Motor neuron (in vitro differentiated cells): ENCODE measurements around the gene FCRLB. TPM values are rescaled to one million over a fixed set of nuclear protein-coding genes. Genes with fewer than 3 reads are reported as not detected.
A peak's percentile ranks its signal among the peaks of the same experiment; 100 is the strongest.

Experiments
- ATAC-seq, 8 experiments: fragments of 200-7000 bp; cut with Tn5 transposase; replicated peaks in 6 of 8; 2 replicates each; pipeline ENCODE4 v1.8.0; 2021; ENCODE audit warnings: mild to moderate bottlenecking in 8 of 8, moderate library complexity in 8 of 8
- H3K27ac ChIP-seq, 2 donors: fragments of 250-450 bp; sonication (Bioruptor Pico); 2 replicates each; pipeline ENCODE4 v1.9.0; 2021; ENCODE audit warnings: antibody characterized with exemption in 2 of 2, mild to moderate bottlenecking in 2 of 2, moderate library complexity in 1 of 2
- H3K4me1 ChIP-seq, 2 donors: fragments of 250-450 bp; sonication (Bioruptor Pico); replicated peaks in 1 of 2; 2 replicates each; pipeline ENCODE4 v1.6.1; 2021; ENCODE audit warnings: antibody characterized with exemption in 2 of 2, mild to moderate bottlenecking in 2 of 2, moderate library complexity in 1 of 2
- H3K4me3 ChIP-seq, 5 donors: fragments of 250-450 bp; sonication (Bioruptor Pico); 2 replicates each; pipeline ENCODE4 v1.9.0; 2021; ENCODE audit warnings: antibody characterized with exemption in 5 of 5, mild to moderate bottlenecking in 5 of 5, moderate library complexity in 4 of 5
- WGBS, 10 experiments: fragments of 450-650 bp; shearing (Covaris generic); methylation state at CpG; one replicate each; pipeline ENCODE4 v1.0.0; 2022; 5-methylcytosine and 5-hydroxymethylcytosine counted together
- in situ Hi-C, 9 experiments: fragments of 400-800 bp; cut with MboI; loops; one replicate each; pipeline ENCODE4 v1.15.0; 2021; ENCODE audit warnings: low sequenced_read_pairs in 9 of 9, low pct_unique_long_range_greater_than_20kb in 2 of 9; ENCODE audit not compliant: unreplicated experiment in 9 of 9
- total RNA-seq, 8 experiments: library from RNA; unstranded; fragments of 300-600 nt; gene quantifications; 2 replicates each; pipeline versions ENCODE4 v1.2.3 to v1.2.4, GENCODE V29; 2022

Gene FCRLB
- total RNA-seq, 8 experiments from 2014 or later: 0.59 to 7.0 (median 1.4) TPM

DNA sequence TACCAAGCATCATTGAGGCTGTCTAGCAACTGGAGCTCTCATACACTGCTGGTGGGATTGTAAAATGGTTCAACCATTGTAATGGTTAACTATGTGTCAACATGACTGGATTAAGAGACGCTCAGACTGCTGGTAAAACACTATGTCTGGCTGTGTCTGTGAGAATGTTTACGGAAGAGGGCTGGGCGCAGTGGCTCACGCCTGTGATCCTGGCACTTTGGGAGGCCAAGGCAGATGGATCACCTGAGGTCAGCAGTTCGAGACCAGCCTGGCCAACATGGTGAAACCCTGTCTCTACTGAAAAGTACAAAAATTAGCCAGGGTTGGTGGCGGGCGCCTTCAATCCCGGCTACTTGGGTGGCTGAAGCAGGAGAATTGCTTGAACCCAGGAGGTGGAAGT lies 19.1 kb upstream of the FCRLB start:
- peak in 2 of 8 experiments; percentile 19 to 40 for ATAC-seq
- Histone ChIP-seq H3K4me3 (no peak overlapping the region), H3K27ac (no peak overlapping the region), H3K4me1 (no peaks in the 10 kb centered on the region)
- in situ Hi-C loops: no loop called here
- WGBS, 10 experiments: 0 to 78% (median 60%) methylated on average over 1 to 8 of the region's 8 CpGs; no CpG with 5 or more reads in 2 of the 10 experiments

GRCh38 chr1:161705537-161705936 lies 15.8 kb upstream of the FCRLB start:
- in situ Hi-C loops: no loop called here
- no peak overlapping the region for H3K4me3 ChIP-seq
- 8 to 86% (median 66%) methylated on average over 1 to 4 of the region's 4 CpGs; no CpG with 5 or more reads in 4 of the 10 experiments for WGBS, 10 experiments
- no peak for ATAC-seq
- no peak overlapping the region for H3K27ac ChIP-seq
- peaks cover 0 to 7% of the 10 kb centered on the region in 2 donors for H3K4me1 ChIP-seq

- no peak overlapping the region for H3K4me3 ChIP-seq
- in situ Hi-C loops: no loop called here
- ATAC-seq: peak in 2 of 8 experiments; percentile 56 to 61
- 0 to 67% (median 17%) methylated on average over 1 to 3 of the region's 3 CpGs; no CpG with 5 or more reads in 5 of the 10 experiments for WGBS, 10 experiments
- H3K4me1 ChIP-seq: peaks cover 0 to 10% of the 10 kb centered on the region in 2 donors
- H3K27ac ChIP-seq: no peak overlapping the region
Observed at GRCh38 chr1:161706113-161706481, 15.2 kb upstream of the FCRLB start.

GRCh38 chr1:161706482-161707347 lies 14.6 kb upstream of the FCRLB start, which contains the start of gene FCRLA:
Gene FCRLA, plus strand, starts transcription at chr1:161707229. Its CDS starts 36 bp downstream, at chr1:161707265.
- WGBS, 10 experiments: 0 to 72% (median 46%) methylated on average over 1 to 4 of the region's 4 CpGs; no CpG with 5 or more reads in 2 of the 10 experiments
- in situ Hi-C loops: no loop called here
- Histone ChIP-seq H3K4me3 (no peak within 1 kb of the TSS), H3K4me1 (peaks cover 0 to 10% of the 10 kb centered on the region in 2 donors), H3K27ac (no peak within 1 kb of the TSS)
- ATAC-seq: peak; percentile 59 to 99 (median 93)

DNA sequence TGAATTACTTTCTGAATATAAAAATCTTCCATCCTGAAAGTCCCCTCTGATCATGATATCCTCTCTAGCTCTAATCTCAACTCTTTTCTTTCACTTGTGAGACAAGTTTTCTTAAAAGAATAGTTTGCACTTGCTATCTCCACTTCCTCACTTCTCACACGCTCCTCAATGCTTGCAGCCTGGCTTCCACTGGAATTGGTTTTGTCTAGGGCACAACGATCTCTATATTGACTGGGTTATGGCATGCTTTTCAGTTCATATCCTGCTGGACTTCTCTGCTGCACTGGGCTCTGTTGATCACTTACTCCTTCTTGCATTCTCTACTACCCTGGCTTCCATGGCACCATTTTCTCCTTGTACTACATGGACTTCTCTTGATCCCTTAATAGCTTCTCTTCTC lies 13.8 kb upstream of the FCRLB start:
- in situ Hi-C loops: no loop called here
- no peak overlapping the region for H3K4me3 ChIP-seq
- ATAC-seq: no peak
- WGBS, 10 experiments: 40 to 100% (median 79%) methylated on average over 1 to 2 of the region's 2 CpGs; no CpG with 5 or more reads in 1 of the 10 experiments
- H3K4me1 ChIP-seq: peaks cover 0 to 10% of the 10 kb centered on the region in 2 donors
- H3K27ac ChIP-seq: no peak overlapping the region

- H3K27ac ChIP-seq: no peak overlapping the region
- H3K4me1 ChIP-seq: peaks cover 0 to 10% of the 10 kb centered on the region in 2 donors
- no peak overlapping the region for H3K4me3 ChIP-seq
- in situ Hi-C loops: no loop called here
- no peak for ATAC-seq
- WGBS, 10 experiments: 38 to 82% (median 55%) methylated on average over 3 to 4 of the region's 4 CpGs
Observed at GRCh38 chr1:161709373-161709772, 12.0 kb upstream of the FCRLB start.

DNA sequence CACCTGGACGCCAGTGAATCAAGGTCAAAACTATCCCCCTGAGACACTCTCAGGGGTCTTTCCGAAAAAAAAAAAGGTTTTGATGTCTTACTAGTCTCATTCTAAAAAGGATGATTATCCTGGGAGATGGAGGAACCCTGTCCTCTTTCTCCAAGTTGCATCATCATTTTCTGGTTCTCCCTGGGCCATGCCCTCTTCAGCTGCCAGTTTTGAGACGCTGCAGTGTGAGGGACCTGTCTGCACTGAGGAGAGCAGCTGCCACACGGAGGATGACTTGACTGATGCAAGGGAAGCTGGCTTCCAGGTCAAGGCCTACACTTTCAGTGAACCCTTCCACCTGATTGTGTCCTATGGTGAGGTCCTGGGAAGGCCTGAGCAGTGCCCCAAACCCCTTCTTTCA lies 10.8 kb upstream of the FCRLB start:
- Histone ChIP-seq H3K4me1 (peaks cover 0 to 10% of the 10 kb centered on the region in 2 donors), H3K27ac (no peak overlapping the region), H3K4me3 (no peak overlapping the region)
- peak in 3 of 8 experiments; percentile 24 to 63 (median 58) for ATAC-seq
- in situ Hi-C loops: no loop called here
- 0 to 80% (median 65%) methylated on average over 1 to 3 of the region's 4 CpGs; no CpG with 5 or more reads in 4 of the 10 experiments for WGBS, 10 experiments

GRCh38 chr1:161718559-161719324 lies 2.6 kb upstream of the FCRLB start:
- in situ Hi-C loops: no loop called here
- ATAC-seq: no peak
- Histone ChIP-seq H3K4me3 (no peak overlapping the region), H3K27ac (no peak overlapping the region), H3K4me1 (no peaks in the 10 kb centered on the region)
- WGBS, 10 experiments: 62 to 87% (median 77%) methylated on average over 4 to 8 of the region's 8 CpGs

DNA sequence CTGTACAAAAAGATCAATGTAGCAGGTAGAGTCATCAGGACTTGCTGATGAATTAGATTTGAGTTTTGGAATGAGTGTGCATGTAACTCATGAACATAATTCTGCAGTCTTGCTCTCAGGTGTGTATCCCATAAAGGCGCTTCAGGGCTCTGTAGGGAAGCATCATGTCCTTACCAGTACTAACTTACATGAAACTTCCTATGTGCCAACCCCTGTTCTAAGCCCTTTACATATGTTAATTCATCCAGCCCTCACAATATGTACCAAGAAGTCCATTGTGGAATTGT lies 2.1 kb upstream of the FCRLB start:
- no peak for ATAC-seq
- no peaks in the 10 kb centered on the region for H3K4me1 ChIP-seq
- H3K27ac ChIP-seq: no peak overlapping the region
- no peak overlapping the region for H3K4me3 ChIP-seq
- 75 to 100% (median 100%) methylated on average over 1 of the region's 1 CpG; no CpG with 5 or more reads in 4 of the 10 experiments for WGBS, 10 experiments
- in situ Hi-C loops: no loop called here

- Histone ChIP-seq H3K4me1 (peaks cover 2 to 3% of the 10 kb centered on the region in 2 donors), H3K4me3 (no peak overlapping the region), H3K27ac (no peak overlapping the region)
- no peak for ATAC-seq
- 60 to 100% (median 100%) methylated on average over 1 of the region's 1 CpG; no CpG with 5 or more reads in 3 of the 10 experiments for WGBS, 10 experiments
- in situ Hi-C loops: no loop called here
Observed at GRCh38 chr1:161720422-161720821, 922 bp upstream of the FCRLB start.

DNA sequence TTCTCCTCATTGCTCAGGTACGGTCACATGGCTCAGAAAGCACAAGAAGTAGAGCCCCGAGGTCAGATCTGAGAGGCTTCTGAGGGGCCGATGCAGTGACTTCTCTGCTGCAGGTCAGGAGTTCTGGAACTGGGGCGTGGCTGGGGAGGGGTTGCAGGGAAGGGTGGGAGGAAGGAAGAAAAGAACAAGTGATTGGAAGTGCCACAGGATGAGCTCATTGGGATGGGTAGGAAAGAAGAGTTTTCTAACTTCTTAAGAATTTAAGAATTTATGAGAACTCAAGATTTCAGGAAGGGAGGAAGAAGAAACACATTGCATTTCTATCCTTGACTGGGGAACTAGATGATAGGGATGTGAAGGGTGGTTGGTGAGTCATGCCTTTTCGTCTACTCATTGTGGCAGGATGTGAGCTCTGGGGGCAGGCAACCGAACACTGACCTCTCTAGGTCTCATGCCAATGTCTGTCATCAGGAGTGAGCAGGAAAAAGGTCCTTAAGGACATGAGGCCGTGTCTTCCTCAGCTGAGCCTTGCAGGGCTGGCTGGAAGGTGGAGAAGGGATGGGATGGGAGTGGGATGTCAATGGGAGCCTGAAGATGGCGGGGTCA lies 497 bp downstream of the FCRLB start:
- H3K27ac ChIP-seq: no peak overlapping the region
- peaks cover 2 to 4% of the 10 kb centered on the region in 2 donors for H3K4me1 ChIP-seq
- no peak overlapping the region for H3K4me3 ChIP-seq
- ATAC-seq: peak in 2 of 8 experiments; percentile 17
- WGBS, 10 experiments: 21 to 83% (median 53%) methylated on average over 1 to 7 of the region's 8 CpGs; no CpG with 5 or more reads in 3 of the 10 experiments
- in situ Hi-C loops: no loop called here

- Histone ChIP-seq H3K27ac (no peak overlapping the region), H3K4me3 (no peak overlapping the region), H3K4me1 (peaks cover 2 to 4% of the 10 kb centered on the region in 2 donors)
- ATAC-seq: no peak
- in situ Hi-C loops: no loop called here
- WGBS, 10 experiments: 57 to 88% methylated on average over 1 of the region's 1 CpG; no CpG with 5 or more reads in 8 of the 10 experiments
Observed at GRCh38 chr1:161722406-161722805, 1.1 kb downstream of the FCRLB start.
